NCI-H82 (cell line): ENCODE results near the gene NUAK1.
A peak's percentile ranks its signal among the peaks of the same experiment; 100 is the strongest.
"Not testable (repeated sequence)": the region's sequence is repeated elsewhere in the genome, so short reads cannot be mapped to it uniquely, and the experiment has no call there.

ENCODE experiments used
- DNase-seq: peaks from one replicate; lab custom pipeline; 2025; lab: John Stamatoyannopoulos, UW

NUAK1 gene

GRCh38 chr12:106146987-106147386 is 8.2 kb upstream of the NUAK1 start:
- no peak for DNase-seq

GRCh38 chr12:106145539-106146447 is 7.0 kb upstream of the NUAK1 start:
- no peak for DNase-seq

GRCh38 chr12:106144847-106145246 is 6.1 kb upstream of the NUAK1 start:
- DNase-seq: no peak

GRCh38 chr12:106142591-106143261 is 4.0 kb upstream of the NUAK1 start:
- peak; percentile 62 for DNase-seq

GRCh38 chr12:106141920-106142319 is 3.2 kb upstream of the NUAK1 start:
- DNase-seq: not testable (repeated sequence)

- no peak for DNase-seq
These were observed 2.7 kb upstream of the NUAK1 start for GRCh38 chr12:106141452-106141851.

GRCh38 chr12:106141003-106141402 is 2.2 kb upstream of the NUAK1 start:
- DNase-seq: no peak

GRCh38 chr12:106140223-106140986 is 1.7 kb upstream of the NUAK1 start:
- DNase-seq: peak; percentile 46

- DNase-seq: peak; percentile 60
These were observed 843 bp upstream of the NUAK1 start for GRCh38 chr12:106139422-106140171.

GRCh38 chr12:106138357-106138632 is 459 bp downstream of the NUAK1 start:
- peak; percentile 56 for DNase-seq

- DNase-seq: peak; percentile 59
These were observed 1.0 kb downstream of the NUAK1 start for GRCh38 chr12:106137530-106138356.

GRCh38 chr12:106136263-106136662 is 2.5 kb downstream of the NUAK1 start:
- DNase-seq: peak; percentile 93

- no peak for DNase-seq
These were observed 3.0 kb downstream of the NUAK1 start for GRCh38 chr12:106135781-106136180.

- no peak for DNase-seq
These were observed 3.7 kb downstream of the NUAK1 start for GRCh38 chr12:106135075-106135474.

GRCh38 chr12:106134294-106134949 is 4.3 kb downstream of the NUAK1 start:
- no peak for DNase-seq

- no peak for DNase-seq
These were observed 5.3 kb downstream of the NUAK1 start for GRCh38 chr12:106133136-106134087.

GRCh38 chr12:106132175-106133135 is 6.3 kb downstream of the NUAK1 start:
- no peak for DNase-seq

GRCh38 chr12:106131676-106132075 is 7.1 kb downstream of the NUAK1 start:
- no peak for DNase-seq
